SK-N-MC (cell line): ENCODE measurements around the gene KPNA2.
A peak's percentile ranks its signal among the peaks of the same experiment; 100 is the strongest.
"Not testable (repeated sequence)": the region's sequence is repeated elsewhere in the genome, so short reads cannot be mapped to it uniquely, and the experiment has no call there.

Source experiments
- DNase-seq: peaks from one replicate; pipeline ENCODE4 v3.0.0-alpha.2; 2011; ENCODE audit warnings: low read depth, low spot score
- H3K27ac ChIP-seq: fragments of 200-600 bp; sonication (generic); 2 replicates; pipeline ENCODE4 v1.5.1; 2016; ENCODE audit warnings: mixed run types
- H3K36me3 ChIP-seq: fragments of 200-600 bp; sonication (generic); 2 replicates; pipeline ENCODE4 v1.6.1; 2017; ENCODE audit warnings: antibody characterized with exemption, low read length, mixed read lengths; ENCODE audit not compliant: insufficient read depth
- H3K4me3 ChIP-seq: fragments of 200-600 bp; sonication (generic); 2 replicates; pipeline ENCODE4 v1.5.1; 2016
- H3K9ac ChIP-seq: fragments of 200-600 bp; sonication (generic); 2 replicates; pipeline ENCODE4 v1.8.0; 2017; ENCODE audit warnings: mixed run types, mixed read lengths; ENCODE audit not compliant: insufficient read length
- H3K9me3 ChIP-seq: fragments of 200-600 bp; sonication (generic); 2 replicates; pipeline ENCODE4 v1.6.1; 2017; ENCODE audit warnings: low read depth, mild to moderate bottlenecking, antibody characterized with exemption, low read length, moderate library complexity, mixed read lengths
- EZH2 ChIP-seq: fragments of 200-600 bp; sonication (generic); IDR thresholded peaks from one replicate; pipeline ENCODE4 v1.6.1; 2017; ENCODE audit warnings: antibody characterized with exemption
- FOXP2 ChIP-seq: optimal IDR thresholded peaks from 2 replicates; pipeline ENCODE3; 2011; ENCODE audit warnings: mild to moderate bottlenecking, moderate library complexity; ENCODE audit not compliant: insufficient read depth; ENCODE audit errors: extremely low read length, control extremely low read depth
- POLR2AphosphoS5 ChIP-seq: IDR thresholded peaks from 2 replicates; pipeline ENCODE4 v1.6.1; 2012; ENCODE audit warnings: mild to moderate bottlenecking, low read depth, low read length, borderline replicate concordance

Gene KPNA2

DNA sequence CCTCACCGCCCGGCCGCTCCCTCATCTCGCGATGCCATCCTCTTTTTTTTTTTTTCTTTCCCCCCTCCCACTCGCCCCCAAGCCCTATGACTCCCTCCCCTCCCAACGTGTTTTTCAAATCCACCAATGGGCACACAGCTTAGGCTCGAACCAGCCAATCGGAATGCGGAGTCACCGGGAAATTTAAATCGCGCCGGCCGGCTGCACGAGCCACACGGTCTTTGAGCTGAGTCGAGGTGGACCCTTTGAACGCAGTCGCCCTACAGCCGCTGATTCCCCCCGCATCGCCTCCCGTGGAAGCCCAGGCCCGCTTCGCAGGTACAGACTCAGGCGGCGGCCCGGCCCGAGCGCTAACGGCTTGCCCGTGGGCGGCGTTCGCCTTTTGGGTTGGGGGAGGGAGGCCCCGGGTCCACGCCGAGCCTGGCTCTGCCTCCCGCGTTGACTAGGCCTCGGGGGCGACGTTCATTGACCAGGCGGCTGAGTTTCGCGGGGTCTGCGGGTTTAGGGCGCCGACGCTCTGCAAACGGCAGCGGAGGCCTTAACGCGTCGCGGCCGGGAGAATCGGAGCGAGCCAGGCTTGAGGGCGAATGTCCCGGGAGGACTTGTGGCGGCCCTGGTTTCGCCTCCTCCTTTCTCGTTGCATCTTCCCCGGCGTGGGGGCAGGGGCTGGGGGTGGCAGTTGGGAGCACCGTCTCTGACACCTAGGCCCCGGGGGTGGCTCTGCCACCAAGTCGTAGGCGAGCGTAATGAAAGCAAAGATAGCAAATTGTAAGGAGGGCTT lies at the start of gene KPNA2:
Gene KPNA2, plus strand, starts transcription at position 213 of the 781 bp plus-strand sequence. CDS start 1,398 bp downstream, outside the sequence.
- TF ChIP-seq FOXP2: peak; percentile 0
- peak; percentile 98 for TF ChIP-seq POLR2AphosphoS5
- TF ChIP-seq EZH2: no peak
- peak within 1 kb of the TSS; percentile 100 for H3K4me3 ChIP-seq
- peak within 1 kb of the TSS; percentile 99 for H3K9ac ChIP-seq
- H3K27ac ChIP-seq: peak within 1 kb of the TSS; percentile 89
- no peaks in the 10 kb centered on the region for H3K9me3 ChIP-seq
- DNase-seq: peak; percentile 95
- peaks cover 45% of the 10 kb centered on the region for H3K36me3 ChIP-seq

DNA sequence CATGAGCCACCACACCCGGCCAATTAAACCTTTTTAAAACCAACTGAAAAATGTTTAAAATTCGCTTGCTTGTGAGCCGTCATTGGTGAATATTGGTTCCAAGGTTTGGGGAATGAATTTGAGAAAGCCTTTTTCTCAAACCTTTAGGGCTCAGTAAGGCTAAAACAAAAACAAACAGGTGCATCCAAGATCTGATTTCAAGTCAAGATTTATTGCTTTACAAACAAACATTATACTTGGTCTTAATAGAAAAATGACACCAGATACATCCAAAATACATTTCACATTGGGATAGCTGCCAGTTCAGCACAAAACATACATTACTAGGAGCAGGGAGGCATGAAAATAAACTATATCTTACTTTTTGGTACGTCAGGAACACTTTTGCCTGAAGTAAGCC lies 44.6 kb upstream of the KPNA2 start:
- Histone ChIP-seq H3K36me3 (no peaks in the 10 kb centered on the region), H3K27ac (no peak overlapping the region), H3K4me3 (no peak overlapping the region), H3K9me3 (no peaks in the 10 kb centered on the region), H3K9ac (no peak overlapping the region)
- DNase-seq: no peak
- no peak for TF ChIP-seq FOXP2
- TF ChIP-seq EZH2: no peak
- no peak for TF ChIP-seq POLR2AphosphoS5

DNA sequence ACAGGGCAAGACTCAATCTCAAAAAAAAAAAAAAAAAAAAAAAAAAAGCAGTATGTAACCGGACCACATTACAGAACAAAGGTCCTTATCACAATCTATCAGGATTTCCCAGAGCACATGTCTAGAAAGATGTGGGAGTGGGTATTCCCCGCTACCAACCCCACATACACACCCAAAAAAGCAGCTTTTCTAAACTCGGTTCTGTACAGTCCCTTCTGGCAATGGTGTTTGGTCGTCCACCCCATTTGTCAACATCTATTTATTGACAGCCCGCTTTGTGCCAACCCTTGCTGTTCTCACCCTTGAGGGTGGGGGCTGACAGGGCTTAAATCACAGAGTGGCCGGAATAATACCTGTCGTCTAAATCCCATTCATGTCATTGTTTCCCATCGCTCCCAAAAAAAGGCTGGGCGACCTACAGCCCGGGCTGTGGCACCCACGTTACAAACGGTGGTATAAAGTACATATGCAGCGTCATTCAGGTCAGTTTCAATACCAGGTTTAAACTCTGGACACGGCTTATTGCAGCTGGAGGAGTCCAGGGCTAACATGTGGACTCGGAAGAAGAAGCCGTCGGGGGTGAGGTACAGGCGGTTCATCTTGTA lies 42.9 kb upstream of the KPNA2 start:
- DNase-seq: no peak
- H3K36me3 ChIP-seq: no peaks in the 10 kb centered on the region
- H3K9me3 ChIP-seq: no peaks in the 10 kb centered on the region
- H3K9ac ChIP-seq: peak overlapping the region; percentile 86
- H3K27ac ChIP-seq: 0 out of 2 replicates have a peak overlapping the region, but pooled peaks have one; percentile 31
- H3K4me3 ChIP-seq: peak overlapping the region; percentile 95
- TF ChIP-seq EZH2 (no peak), POLR2AphosphoS5 (no peak)

DNA sequence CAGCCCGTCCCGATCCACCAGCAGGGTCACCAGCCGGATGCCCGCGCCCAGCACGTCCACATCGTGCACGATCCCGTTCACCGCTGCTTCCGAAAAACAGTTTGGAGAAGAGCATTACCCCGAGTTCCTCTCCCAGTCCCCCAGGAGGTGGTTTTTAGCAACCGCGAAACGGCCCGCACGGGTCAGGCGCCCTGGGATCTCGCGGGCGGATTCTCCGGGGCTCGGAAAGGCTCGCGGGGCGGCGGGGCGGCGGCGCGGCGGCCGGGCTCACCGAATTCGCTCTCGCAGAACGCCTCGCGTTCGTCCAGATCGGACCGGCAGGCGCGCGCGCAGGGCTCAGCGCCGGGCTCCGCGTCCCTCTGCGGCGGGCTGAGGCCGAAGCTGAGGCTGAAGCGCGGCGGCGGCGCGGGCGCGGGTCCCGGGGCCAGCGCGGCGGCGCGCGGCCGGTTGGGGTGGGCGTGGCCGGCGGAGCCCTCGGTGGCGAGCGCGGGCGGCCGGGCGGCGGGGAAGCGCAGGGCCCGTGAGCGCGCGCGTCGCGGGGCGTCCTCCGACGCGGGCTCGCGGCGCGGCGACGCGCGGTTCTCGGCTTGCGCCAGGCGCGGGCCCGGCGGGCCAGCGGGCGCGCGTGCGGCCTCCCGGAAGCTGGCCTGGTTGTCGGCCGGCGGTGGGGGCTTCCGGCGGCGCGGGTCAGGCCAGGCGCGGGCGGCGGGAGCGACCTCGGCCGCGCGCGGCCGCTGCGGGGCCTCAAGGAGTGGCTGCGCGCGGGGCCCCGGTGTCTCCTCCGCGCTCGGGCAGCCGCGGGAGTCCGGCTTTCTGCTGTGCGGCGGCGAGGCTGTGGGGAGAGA lies 42.2 kb upstream of the KPNA2 start:
- H3K9ac ChIP-seq: peak overlapping the region; percentile 86
- no peaks in the 10 kb centered on the region for H3K36me3 ChIP-seq
- no peak for DNase-seq
- TF ChIP-seq EZH2: no peak
- TF ChIP-seq POLR2AphosphoS5: peak; percentile 36; the same call in 1 of the 2 replicates
- no peaks in the 10 kb centered on the region for H3K9me3 ChIP-seq
- H3K27ac ChIP-seq: peak overlapping the region; percentile 83
- H3K4me3 ChIP-seq: peak overlapping the region; percentile 95

DNA sequence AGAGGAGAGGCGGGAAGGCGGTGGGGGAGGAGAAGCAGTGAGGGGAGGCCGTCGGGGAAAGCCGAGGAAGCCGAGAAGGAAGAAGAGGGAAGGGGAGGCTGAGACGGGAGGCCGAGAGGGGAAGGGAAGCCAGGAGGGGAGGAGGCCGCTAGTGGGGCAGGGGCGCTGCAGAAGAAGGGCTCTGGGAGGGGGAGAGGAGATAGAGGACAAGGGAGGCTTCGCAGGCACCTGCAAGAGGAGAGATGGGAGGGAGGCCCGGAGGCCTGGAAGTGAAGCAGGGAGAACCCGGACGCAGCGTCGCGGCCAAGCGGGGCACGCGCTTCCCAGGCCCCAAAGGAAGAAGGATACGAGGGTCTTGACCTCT lies 41.6 kb upstream of the KPNA2 start:
- Histone ChIP-seq H3K27ac (peak overlapping the region; percentile 83), H3K36me3 (no peaks in the 10 kb centered on the region), H3K4me3 (peak overlapping the region; percentile 85), H3K9me3 (no peaks in the 10 kb centered on the region), H3K9ac (peak overlapping the region; percentile 85)
- TF ChIP-seq FOXP2 (no peak), EZH2 (no peak), POLR2AphosphoS5 (peak; percentile 1; the same call in 1 of the 2 replicates)
- no peak for DNase-seq

DNA sequence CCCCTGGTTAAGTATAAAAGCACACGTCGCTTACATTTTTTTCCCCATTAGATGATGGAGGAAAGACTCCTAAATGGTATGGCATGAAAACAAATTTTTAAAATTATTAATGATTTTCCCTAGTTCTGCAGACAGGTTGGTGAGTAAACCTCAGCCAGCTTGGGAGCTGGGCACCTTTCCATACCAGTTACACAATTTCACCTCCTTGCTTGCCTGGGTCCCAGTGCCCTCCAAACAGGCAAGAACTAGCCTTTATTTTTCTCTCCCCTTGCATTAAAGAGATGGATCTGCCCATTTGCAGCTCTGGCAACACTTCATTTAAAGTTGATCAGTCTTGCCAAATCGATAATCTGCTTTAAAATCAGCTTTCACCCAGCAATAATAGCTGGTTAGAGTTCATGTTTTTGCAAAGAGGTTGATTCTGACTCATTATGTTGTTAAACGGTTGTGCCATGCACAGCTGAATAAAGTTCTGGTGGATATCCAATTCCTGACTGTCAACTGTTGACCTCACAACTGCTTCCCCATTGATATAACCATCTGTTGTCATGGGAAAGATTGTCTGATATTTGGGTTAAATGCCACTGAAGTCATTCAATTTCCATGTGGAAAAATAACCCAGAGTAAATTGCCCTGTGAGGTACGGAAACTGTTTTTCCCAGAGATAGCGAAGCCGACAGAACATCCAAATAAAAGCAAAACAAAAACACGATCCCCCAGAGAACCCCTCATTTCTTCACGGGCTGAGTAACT lies 40.5 kb upstream of the KPNA2 start:
- H3K27ac ChIP-seq: no peak overlapping the region; the same call in 1 of the 2 replicates
- DNase-seq: no peak
- no peak overlapping the region for H3K9ac ChIP-seq

DNA sequence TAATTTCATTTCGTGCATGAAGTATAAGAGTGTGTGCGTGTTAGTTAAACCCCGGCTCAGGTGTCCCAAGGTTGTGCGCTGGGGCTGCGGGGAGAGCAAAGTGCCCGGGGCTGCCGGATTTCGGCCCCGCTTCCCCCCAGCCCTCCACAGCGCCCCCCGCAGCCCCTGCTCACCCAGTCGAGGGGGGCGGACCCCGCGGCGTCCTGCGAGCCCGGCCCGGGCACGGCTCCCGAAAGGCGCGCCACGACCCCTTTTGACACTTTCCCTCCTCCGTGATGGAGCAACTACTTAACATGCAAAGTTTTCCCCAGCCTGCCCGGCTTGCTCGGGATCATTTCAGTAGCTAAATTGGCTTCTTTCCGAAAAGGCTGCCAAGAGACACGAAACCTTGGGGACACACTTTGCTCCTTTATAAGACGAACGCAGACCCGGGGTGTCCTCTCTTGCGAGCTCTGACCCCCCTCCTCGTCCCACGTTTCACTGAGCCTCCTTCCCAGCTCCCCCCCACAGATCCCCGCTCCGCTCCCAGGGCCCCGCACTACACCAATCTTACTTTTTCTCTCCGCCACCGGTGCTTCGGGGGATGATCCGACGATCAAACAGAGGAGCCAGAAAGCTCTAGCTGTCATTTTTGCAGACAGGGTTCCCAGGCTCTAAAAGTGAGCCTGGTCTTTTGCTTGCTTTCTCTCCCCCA lies 39.8 kb upstream of the KPNA2 start:
- TF ChIP-seq EZH2 (no peak), POLR2AphosphoS5 (no peak), FOXP2 (no peak)
- Histone ChIP-seq H3K9ac (peak overlapping the region; percentile 65), H3K4me3 (peak overlapping the region; percentile 88), H3K27ac (no peak overlapping the region), H3K36me3 (no peaks in the 10 kb centered on the region), H3K9me3 (no peaks in the 10 kb centered on the region)
- DNase-seq: no peak

More for the DNA sequence above, 40.5 kb upstream of the KPNA2 start:
- TF ChIP-seq EZH2: no peak
- no peak for TF ChIP-seq POLR2AphosphoS5
- TF ChIP-seq FOXP2: no peak
- H3K4me3 ChIP-seq: peak overlapping the region; percentile 88
- H3K36me3 ChIP-seq: no peaks in the 10 kb centered on the region
- H3K9me3 ChIP-seq: no peaks in the 10 kb centered on the region

DNA sequence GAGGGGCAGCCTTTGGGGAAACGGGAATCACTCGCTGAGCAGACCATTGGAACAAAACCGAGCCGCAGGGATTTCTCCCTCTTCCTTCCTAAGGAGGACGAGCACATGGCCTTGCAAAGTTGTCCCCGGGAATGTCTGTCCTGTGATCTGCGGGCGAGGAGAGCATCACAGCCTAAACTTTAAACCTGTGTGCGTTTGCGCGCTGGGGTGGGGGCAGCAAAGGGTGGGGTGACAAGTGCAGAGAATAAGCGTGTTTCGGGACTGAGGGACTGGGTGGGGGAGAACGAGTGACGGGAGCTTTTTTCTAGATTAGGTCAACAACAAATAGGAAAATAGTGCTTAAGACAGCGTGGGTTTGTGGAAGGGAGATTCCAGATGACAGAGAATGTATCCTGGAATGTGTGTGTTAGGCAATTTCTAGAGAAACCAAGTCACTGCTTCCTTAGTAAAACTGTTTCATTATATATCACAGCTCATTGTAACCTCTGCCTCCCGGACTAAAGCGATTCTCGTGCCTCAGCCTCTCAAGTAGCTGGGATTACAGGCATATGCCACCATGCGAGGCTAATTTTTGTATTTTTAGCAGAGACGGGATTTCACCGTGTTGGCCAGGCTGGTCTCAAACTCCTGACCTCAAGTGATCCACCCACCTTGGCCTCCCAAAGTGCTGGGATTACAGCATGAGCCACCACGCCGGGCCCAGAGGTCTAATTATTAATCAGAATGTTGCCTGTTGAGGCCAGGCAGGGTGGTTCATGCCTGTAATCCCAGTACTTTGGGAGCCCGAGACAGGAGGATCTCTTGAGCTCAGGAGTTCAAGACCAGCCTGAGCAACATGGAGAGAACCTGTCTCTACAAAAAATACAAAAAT lies 39.0 kb upstream of the KPNA2 start, which contains the start of gene C17orf58:
Gene C17orf58, minus strand, starts transcription at position 169 of the 871 bp plus-strand sequence. CDS start 271 bp downstream, outside the sequence.
- H3K36me3 ChIP-seq, H3K27ac ChIP-seq, H3K9me3 ChIP-seq, DNase-seq: not testable (repeated sequence)
- peak within 1 kb of the TSS; percentile 88 for H3K4me3 ChIP-seq
- H3K9ac ChIP-seq: peak within 1 kb of the TSS; percentile 65
